Panc1 (cell line): Measurements from ENCODE around the gene SLC22A2. TPM values are rescaled to one million over a fixed set of nuclear protein-coding genes. Genes with fewer than 3 reads are reported as not detected.

ENCODE experiments used
- ATAC-seq: fragments of 200-7000 bp; cut with Tn5 transposase; 2 replicates; pipeline ENCODE4 v1.9.1; 2020; ENCODE audit warnings: mild to moderate bottlenecking, moderate library complexity
- BruUV-seq: library from RNA; stranded (reverse); fragments of 400-500 nt; replicated peaks from 2 replicates; lab custom pipeline; 2021; lab: Mats Ljungman, UMichigan
- CTCF ChIA-PET: fragments of 300-600 bp; sonication (Branson Sonifier 250); formaldehyde crosslinking; loops from one replicate; lab custom pipeline; 2022; ENCODE audit warnings: antibody characterized with exemption; lab: Charles Lee
- POLR2A ChIA-PET: fragments of 300-600 bp; sonication (Branson Sonifier 250); formaldehyde crosslinking; loops from one replicate; lab custom pipeline; 2022; ENCODE audit warnings: antibody characterized with exemption; lab: Charles Lee
- DNase-seq: peaks from one replicate; pipeline ENCODE4 v3.0.0-alpha.2; 2010; ENCODE audit warnings: low read depth, low spot score
- H3K27ac ChIP-seq: 2 replicates; pipeline ENCODE4 v1.5.1; 2011; ENCODE audit warnings: mild to moderate bottlenecking, low read length, inconsistent platforms
- H3K27me3 ChIP-seq: fragments of 200-500 bp; sonication (Bioruptor generic); 2 replicates; pipeline ENCODE4 v1.6.0; 2014; ENCODE audit warnings: low read length, inconsistent platforms; ENCODE audit not compliant: control insufficient read depth, insufficient read depth
- H3K36me3 ChIP-seq: fragments of 200-500 bp; sonication (Bioruptor generic); 2 replicates; pipeline ENCODE4 v1.5.1; 2014; ENCODE audit warnings: inconsistent platforms, mild to moderate bottlenecking, low read length, moderate library complexity; ENCODE audit not compliant: control insufficient read depth, insufficient read depth
- H3K4me1 ChIP-seq: 2 replicates; pipeline ENCODE4 v1.5.1; 2011; ENCODE audit warnings: inconsistent platforms, mild to moderate bottlenecking, low read length, moderate library complexity; ENCODE audit not compliant: control insufficient read depth, insufficient read depth
- H3K4me3 ChIP-seq, 2 experiments: 2 replicates each; pipeline ENCODE4 v1.5.1; 2011 to 2012; ENCODE audit warnings: low read depth in 2 of 2, low read length in 2 of 2, mild to moderate bottlenecking in 2 of 2, inconsistent platforms in 1 of 2, moderate library complexity in 1 of 2
- H3K9me3 ChIP-seq: fragments of 200-500 bp; sonication (Bioruptor generic); 2 replicates; pipeline ENCODE4 v1.5.1; 2014; ENCODE audit warnings: low read depth, mild to moderate bottlenecking, inconsistent platforms, low read length, moderate library complexity; ENCODE audit not compliant: control insufficient read depth, insufficient read depth
- POLR2AphosphoS5 ChIP-seq: IDR thresholded peaks from 2 replicates; pipeline ENCODE4 v1.6.1; 2012; ENCODE audit warnings: mild to moderate bottlenecking, low read depth, low read length, moderate library complexity
- SIN3A ChIP-seq: IDR thresholded peaks from 2 replicates; pipeline ENCODE4 v1.6.1; 2012; ENCODE audit warnings: low read depth, mild to moderate bottlenecking, low read length, moderate library complexity, borderline replicate concordance; ENCODE audit not compliant: insufficient read depth
- TCF7L2 ChIP-seq: IDR thresholded peaks from 2 replicates; pipeline ENCODE4 v1.6.1; 2011; ENCODE audit warnings: mild to moderate bottlenecking, low read depth, low read length, inconsistent platforms
- in situ Hi-C: cut with HindIII; loops from 2 replicates; pipeline ENCODE4 v1.10.0; 2016; ENCODE audit warnings: low sequenced_read_pairs, low pct_unique_long_range_greater_than_20kb
- intact Hi-C: fragments of 100-400 bp; cut with micrococcal nuclease; formaldehyde crosslinking; loops from one replicate; pipeline ENCODE4 v1.10.0; 2022; ENCODE audit not compliant: unreplicated experiment
- total RNA-seq: library from RNA; stranded (reverse); gene quantifications from one replicate; pipeline ENCODE4 v1.2.1, GENCODE V29; 2021; ENCODE audit not compliant: unreplicated experiment
- TF ChIP-seq, protein P1 (sequence below), 2 experiments: IDR thresholded peaks; 2 replicates each; pipeline ENCODE4 v1.6.1; 2011 to 2012; ENCODE audit warnings: low read depth in 2 of 2, control low read depth in 1 of 2, low read length in 1 of 2, mild to moderate bottlenecking in 1 of 2, moderate library complexity in 1 of 2; ENCODE audit not compliant: insufficient read depth in 1 of 2
- TF ChIP-seq, protein P2 (sequence below): fragments of 450-650 bp; IDR thresholded peaks from 2 replicates; pipeline ENCODE4 v1.5.1; 2017; ENCODE audit warnings: mild to moderate bottlenecking

Gene SLC22A2
- total RNA-seq, 1 experiment from 2014 or later: not detected

DNA sequence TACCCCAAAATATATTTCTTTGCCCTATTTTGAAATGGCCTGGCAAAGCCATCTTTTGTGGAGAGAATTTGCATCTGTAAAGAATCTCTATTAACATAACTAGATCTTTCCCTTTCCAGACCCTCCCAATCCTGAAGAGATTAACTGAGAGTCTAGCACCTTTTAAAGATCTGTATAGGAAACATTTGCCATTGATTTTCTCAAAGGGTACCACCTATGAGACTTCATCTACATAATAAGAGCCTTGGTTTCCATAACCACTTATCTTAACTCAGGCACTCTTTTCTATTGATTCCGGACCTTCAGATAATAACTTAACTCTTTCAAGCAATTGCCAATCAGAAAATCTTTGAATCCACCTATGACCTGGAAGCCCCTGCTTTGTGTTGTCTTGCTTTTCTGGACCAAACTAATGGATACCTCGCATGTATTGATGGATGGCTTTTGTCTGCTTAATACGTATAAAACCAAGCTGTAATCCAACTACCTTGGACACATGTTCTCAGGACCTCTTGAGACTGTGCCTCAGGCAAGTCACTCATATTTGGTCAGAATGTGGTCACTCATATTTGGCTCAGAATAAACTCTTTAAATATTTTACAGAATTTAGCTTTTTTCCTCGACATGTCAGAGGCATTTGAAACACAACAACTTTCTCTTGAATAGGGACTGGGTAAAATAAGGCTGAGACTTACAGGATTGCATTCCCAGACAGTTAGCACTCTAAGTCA lies 31.4 kb downstream of the SLC22A2 start:
- Histone ChIP-seq H3K27ac (no peak overlapping the region), H3K36me3 (no peaks in the 10 kb centered on the region), H3K27me3 (no peaks in the 10 kb centered on the region), H3K4me1 (no peaks in the 10 kb centered on the region), H3K9me3 (no peaks in the 10 kb centered on the region), H3K4me3 (no peak overlapping the region)
- intact Hi-C loops: no loop called here
- ChIA-PET CTCF (no interaction called here), POLR2A (no interaction called here)
- DNase-seq (no peak), ATAC-seq (no peak)
- TF ChIP-seq SIN3A: no peak
- TF ChIP-seq TCF7L2: no peak
- TF ChIP-seq, protein P1, sequence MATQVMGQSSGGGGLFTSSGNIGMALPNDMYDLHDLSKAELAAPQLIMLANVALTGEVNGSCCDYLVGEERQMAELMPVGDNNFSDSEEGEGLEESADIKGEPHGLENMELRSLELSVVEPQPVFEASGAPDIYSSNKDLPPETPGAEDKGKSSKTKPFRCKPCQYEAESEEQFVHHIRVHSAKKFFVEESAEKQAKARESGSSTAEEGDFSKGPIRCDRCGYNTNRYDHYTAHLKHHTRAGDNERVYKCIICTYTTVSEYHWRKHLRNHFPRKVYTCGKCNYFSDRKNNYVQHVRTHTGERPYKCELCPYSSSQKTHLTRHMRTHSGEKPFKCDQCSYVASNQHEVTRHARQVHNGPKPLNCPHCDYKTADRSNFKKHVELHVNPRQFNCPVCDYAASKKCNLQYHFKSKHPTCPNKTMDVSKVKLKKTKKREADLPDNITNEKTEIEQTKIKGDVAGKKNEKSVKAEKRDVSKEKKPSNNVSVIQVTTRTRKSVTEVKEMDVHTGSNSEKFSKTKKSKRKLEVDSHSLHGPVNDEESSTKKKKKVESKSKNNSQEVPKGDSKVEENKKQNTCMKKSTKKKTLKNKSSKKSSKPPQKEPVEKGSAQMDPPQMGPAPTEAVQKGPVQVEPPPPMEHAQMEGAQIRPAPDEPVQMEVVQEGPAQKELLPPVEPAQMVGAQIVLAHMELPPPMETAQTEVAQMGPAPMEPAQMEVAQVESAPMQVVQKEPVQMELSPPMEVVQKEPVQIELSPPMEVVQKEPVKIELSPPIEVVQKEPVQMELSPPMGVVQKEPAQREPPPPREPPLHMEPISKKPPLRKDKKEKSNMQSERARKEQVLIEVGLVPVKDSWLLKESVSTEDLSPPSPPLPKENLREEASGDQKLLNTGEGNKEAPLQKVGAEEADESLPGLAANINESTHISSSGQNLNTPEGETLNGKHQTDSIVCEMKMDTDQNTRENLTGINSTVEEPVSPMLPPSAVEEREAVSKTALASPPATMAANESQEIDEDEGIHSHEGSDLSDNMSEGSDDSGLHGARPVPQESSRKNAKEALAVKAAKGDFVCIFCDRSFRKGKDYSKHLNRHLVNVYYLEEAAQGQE (IDR thresholded peaks at IDR 0.05; ENCODE audit: insufficient read depth in 1 of 2, low read depth in 2 of 2, low read length in 1 of 2): no peak
- TF ChIP-seq, protein P2, sequence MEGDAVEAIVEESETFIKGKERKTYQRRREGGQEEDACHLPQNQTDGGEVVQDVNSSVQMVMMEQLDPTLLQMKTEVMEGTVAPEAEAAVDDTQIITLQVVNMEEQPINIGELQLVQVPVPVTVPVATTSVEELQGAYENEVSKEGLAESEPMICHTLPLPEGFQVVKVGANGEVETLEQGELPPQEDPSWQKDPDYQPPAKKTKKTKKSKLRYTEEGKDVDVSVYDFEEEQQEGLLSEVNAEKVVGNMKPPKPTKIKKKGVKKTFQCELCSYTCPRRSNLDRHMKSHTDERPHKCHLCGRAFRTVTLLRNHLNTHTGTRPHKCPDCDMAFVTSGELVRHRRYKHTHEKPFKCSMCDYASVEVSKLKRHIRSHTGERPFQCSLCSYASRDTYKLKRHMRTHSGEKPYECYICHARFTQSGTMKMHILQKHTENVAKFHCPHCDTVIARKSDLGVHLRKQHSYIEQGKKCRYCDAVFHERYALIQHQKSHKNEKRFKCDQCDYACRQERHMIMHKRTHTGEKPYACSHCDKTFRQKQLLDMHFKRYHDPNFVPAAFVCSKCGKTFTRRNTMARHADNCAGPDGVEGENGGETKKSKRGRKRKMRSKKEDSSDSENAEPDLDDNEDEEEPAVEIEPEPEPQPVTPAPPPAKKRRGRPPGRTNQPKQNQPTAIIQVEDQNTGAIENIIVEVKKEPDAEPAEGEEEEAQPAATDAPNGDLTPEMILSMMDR: no peak
- no peak for TF ChIP-seq POLR2AphosphoS5
- in situ Hi-C loops: no loop called here
- BruUV-seq: no TSS peak

DNA sequence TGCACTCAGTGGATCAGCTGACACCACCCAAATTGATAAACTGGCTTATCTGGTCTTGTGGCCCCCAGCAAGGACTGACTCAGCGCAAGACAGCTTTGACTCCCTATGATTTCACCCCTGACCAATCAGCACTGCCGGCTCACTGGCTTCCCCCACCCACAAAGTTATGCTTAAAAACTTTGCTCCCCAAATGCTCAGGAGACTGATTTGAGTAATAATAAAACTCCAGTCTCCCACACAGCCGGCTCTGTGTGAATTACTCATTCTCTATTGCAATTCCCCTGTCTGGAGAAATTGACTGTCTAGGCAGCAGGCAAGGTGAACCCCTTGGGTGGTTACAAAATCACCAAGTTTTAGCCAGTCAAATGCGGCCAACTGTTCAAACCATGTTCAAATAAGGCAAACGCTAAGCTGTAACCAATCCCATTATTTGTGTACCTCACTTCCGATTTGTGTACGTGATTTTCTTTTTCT lies 32.5 kb downstream of the SLC22A2 start:
- no peak for ATAC-seq
- no peaks in the 10 kb centered on the region for H3K27me3 ChIP-seq
- no peak overlapping the region for H3K27ac ChIP-seq
- H3K4me3 ChIP-seq: no peak overlapping the region
- no peaks in the 10 kb centered on the region for H3K36me3 ChIP-seq
- ChIA-PET POLR2A (no interaction called here), CTCF (no interaction called here)
- intact Hi-C loops (no loop called here), in situ Hi-C loops (no loop called here)
- TF ChIP-seq POLR2AphosphoS5 (no peak), TCF7L2 (no peak), SIN3A (no peak)
- TF ChIP-seq, protein P2: no peak
- TF ChIP-seq, protein P1 (IDR thresholded peaks at IDR 0.05; ENCODE audit: insufficient read depth in 1 of 2, low read depth in 2 of 2, low read length in 1 of 2): no peak
- no TSS peak for BruUV-seq
- no peak for DNase-seq
- H3K4me1 ChIP-seq: no peaks in the 10 kb centered on the region
- no peaks in the 10 kb centered on the region for H3K9me3 ChIP-seq
